Measurements from ENCODE around the gene COQ10A.

GRCh38 chr12:56256326-56256960, 10.3 kb upstream of the COQ10A start:
- 0 out of 4 replicates have a peak, but pooled peaks of 1 of the 2 experiments have one; percentile 30 for TF ChIP-seq EP300 (IDR thresholded peaks at IDR 0.05; ENCODE audit: borderline replicate concordance in 1 of 2, low read depth in 1 of 2, low read length in 1 of 2)
- TF ChIP-seq POLR2AphosphoS5 (IDR thresholded peaks at IDR 0.05; ENCODE audit: low read depth, low read length): no peak
- TF ChIP-seq RFX5 (IDR thresholded peaks at IDR 0.05; ENCODE audit: low read length): no peak
- TF ChIP-seq RXRA (IDR thresholded peaks at IDR 0.05; ENCODE audit: borderline replicate concordance, low read depth): no peak
- peak; percentile 26; the same call in 1 of the 2 replicates for TF ChIP-seq CTCF (IDR thresholded peaks at IDR 0.05)
